GM12891 (cell line): ENCODE data around the gene HAPLN1.

Source experiments
- PAX5 ChIP-seq: IDR thresholded peaks from 2 replicates; pipeline ENCODE4 v1.6.1; 2011; ENCODE audit warnings: low read length, moderate library complexity, mild to moderate bottlenecking; ENCODE audit not compliant: insufficient read depth, severe bottlenecking
- POLR2A ChIP-seq: IDR thresholded peaks from 2 replicates; pipeline ENCODE4 v1.6.1; 2011; ENCODE audit warnings: low read depth, low read length, control low read depth
- POLR2AphosphoS5 ChIP-seq: IDR thresholded peaks from 2 replicates; pipeline ENCODE4 v1.6.1; 2011; ENCODE audit warnings: low read depth, low read length, control low read depth
- TAF1 ChIP-seq: IDR thresholded peaks from 2 replicates; pipeline ENCODE4 v1.6.1; 2011; ENCODE audit warnings: low read depth, low read length, control low read depth

- no peak for TF ChIP-seq POLR2A
- TF ChIP-seq POLR2AphosphoS5, result no peak
- no peak for TF ChIP-seq TAF1
- TF ChIP-seq PAX5, result no peak
These were observed 18.8 kb downstream of the HAPLN1 start for GRCh38 chr5:83701886-83702285.
